Mammary epithelial cell (primary cell): ENCODE results near the gene NUDT3.

Source experiments
- EZH2 ChIP-seq: IDR thresholded peaks from 2 replicates; pipeline ENCODE4 v1.6.1; 2012; ENCODE audit warnings: low read length, inconsistent platforms, borderline replicate concordance
- TF ChIP-seq, protein P1 (sequence below), 2 donors: IDR thresholded peaks in 1 of 2; conservative IDR thresholded peaks in 1 of 2; 2 replicates each; pipeline ENCODE4 v1.5.1; 2011 to 2012; ENCODE audit warnings: inconsistent platforms in 2 of 2, low read length in 2 of 2, mild to moderate bottlenecking in 2 of 2, control low read depth in 1 of 2, low read depth in 1 of 2; ENCODE audit not compliant: insufficient read depth in 1 of 2; ENCODE audit errors: extremely low read depth in 1 of 2

DNA sequence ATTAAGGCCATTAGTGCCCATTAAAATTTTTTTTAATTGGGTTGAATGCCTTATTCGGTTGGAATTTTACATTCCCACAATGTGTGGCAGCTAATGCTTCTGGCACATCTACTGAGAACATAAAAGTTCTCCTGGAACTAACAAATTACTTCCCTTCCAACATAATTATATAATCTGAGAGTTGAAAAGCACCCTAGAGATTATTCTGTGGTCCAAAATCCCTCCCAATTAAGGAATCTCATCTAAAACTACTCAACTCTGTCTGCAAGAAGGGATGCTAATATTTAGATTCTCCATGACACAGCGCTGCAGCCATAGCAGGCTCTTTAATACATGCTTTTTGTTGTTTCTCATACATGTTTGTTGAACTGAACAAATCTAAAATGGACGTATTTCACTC lies 4.0 kb downstream of the NUDT3 start:
- TF ChIP-seq, protein P1, sequence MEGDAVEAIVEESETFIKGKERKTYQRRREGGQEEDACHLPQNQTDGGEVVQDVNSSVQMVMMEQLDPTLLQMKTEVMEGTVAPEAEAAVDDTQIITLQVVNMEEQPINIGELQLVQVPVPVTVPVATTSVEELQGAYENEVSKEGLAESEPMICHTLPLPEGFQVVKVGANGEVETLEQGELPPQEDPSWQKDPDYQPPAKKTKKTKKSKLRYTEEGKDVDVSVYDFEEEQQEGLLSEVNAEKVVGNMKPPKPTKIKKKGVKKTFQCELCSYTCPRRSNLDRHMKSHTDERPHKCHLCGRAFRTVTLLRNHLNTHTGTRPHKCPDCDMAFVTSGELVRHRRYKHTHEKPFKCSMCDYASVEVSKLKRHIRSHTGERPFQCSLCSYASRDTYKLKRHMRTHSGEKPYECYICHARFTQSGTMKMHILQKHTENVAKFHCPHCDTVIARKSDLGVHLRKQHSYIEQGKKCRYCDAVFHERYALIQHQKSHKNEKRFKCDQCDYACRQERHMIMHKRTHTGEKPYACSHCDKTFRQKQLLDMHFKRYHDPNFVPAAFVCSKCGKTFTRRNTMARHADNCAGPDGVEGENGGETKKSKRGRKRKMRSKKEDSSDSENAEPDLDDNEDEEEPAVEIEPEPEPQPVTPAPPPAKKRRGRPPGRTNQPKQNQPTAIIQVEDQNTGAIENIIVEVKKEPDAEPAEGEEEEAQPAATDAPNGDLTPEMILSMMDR (conservative IDR thresholded peaks at IDR 0.05 in 1 of 2, IDR thresholded peaks at IDR 0.05 in 1 of 2; ENCODE audit: extremely low read depth in 1 of 2, insufficient read depth in 1 of 2, low read depth in 1 of 2, low read length in 2 of 2): no peak
- TF ChIP-seq EZH2: no peak
